Stomach (tissue), 9 donors: ENCODE results near the gene CGB7. TPM values are rescaled to one million over a fixed set of nuclear protein-coding genes. Genes with fewer than 3 reads are reported as not detected.

Experiments
- DNase-seq, 2 donors: peaks; one replicate each; pipeline versions ENCODE4 v3.0.0 to v3.0.0-alpha.2; 2013 to 2019
- H3K27ac ChIP-seq, 5 donors: fragments of 200-600 bp in 4 of 5; sonication (generic) in 4 of 5; one replicate each; pipeline ENCODE4 v1.5.1; 2013 to 2019; ENCODE audit warnings: mild to moderate bottlenecking in 1 of 5, moderate library complexity in 1 of 5
- H3K27me3 ChIP-seq, 3 donors: fragments of 200-600 bp; sonication (generic); one replicate each; pipeline ENCODE4 v1.5.1; 2017 to 2019; ENCODE audit warnings: mixed run types in 1 of 3
- H3K36me3 ChIP-seq, 4 donors: fragments of 200-600 bp; sonication (generic); 1 replicate in 3 of 4; 2 replicates in 1 of 4; pipeline ENCODE4 v1.5.1; 2016 to 2019
- H3K4me1 ChIP-seq, 4 donors: fragments of 200-600 bp; sonication (generic); one replicate each; pipeline ENCODE4 v1.5.1; 2016 to 2019
- H3K4me3 ChIP-seq, 4 donors: fragments of 200-600 bp; sonication (generic) in 3 of 4; one replicate each; pipeline ENCODE4 v1.5.1; 2016 to 2019; ENCODE audit warnings: mild to moderate bottlenecking in 1 of 4
- H3K9me3 ChIP-seq, 4 donors: fragments of 200-600 bp; sonication (generic); one replicate each; pipeline ENCODE4 v1.5.1; 2016 to 2019
- EP300 ChIP-seq: sonication (generic); formaldehyde crosslinking; IDR thresholded peaks from one replicate; pipeline ENCODE4 v1.6.1; 2017; ENCODE audit warnings: antibody characterized with exemption
- POLR2A ChIP-seq, 4 donors: fragments of 450-650 bp; IDR thresholded peaks; one replicate each; pipeline ENCODE4 v1.6.1; 2016; ENCODE audit warnings: antibody characterized with exemption in 4 of 4, control low read depth in 2 of 4, mild to moderate bottlenecking in 1 of 4, moderate library complexity in 1 of 4
- POLR2AphosphoS5 ChIP-seq, 3 donors: sonication (generic); formaldehyde crosslinking; IDR thresholded peaks; one replicate each; pipeline ENCODE4 v1.6.1; 2016; ENCODE audit warnings: antibody characterized with exemption in 3 of 3
- WGBS, 5 donors: extraction: QIAGEN DNeasy Blood & Tissue Kit in 3 of 5; methylation state at CpG; one replicate each; pipeline versions ENCODE4 v1.1.5 to v1.1.7; 2013 to 2018; 5-methylcytosine and 5-hydroxymethylcytosine counted together
- intact Hi-C: fragments of 100-400 bp; cut with DNase I; formaldehyde crosslinking; loops from one replicate; pipeline ENCODE4 v1.15.1; 2023; ENCODE audit warnings: low total_unique reads
- polyA plus RNA-seq, 3 donors: library from polyadenylated mRNA; stranded (reverse); fragments of 200-250 nt; gene quantifications; one replicate each; pipeline ENCODE4 v1.2.3, GENCODE V29; 2013
- total RNA-seq, 5 donors: library from RNA; depleted of rRNA; stranded (reverse); fragments of >200 nt; gene quantifications; one replicate each; pipeline versions ENCODE4 v1.1.0 to v1.2.3, GENCODE V29; 2014 to 2016
- TF ChIP-seq, protein P1 (sequence below), 7 experiments: fragments of 450-650 bp in 4 of 7; fragments of 200-600 bp in 3 of 7; sonication (generic) in 3 of 7; IDR thresholded peaks; one replicate each; pipeline ENCODE4 v1.5.1; 2016 to 2019; ENCODE audit warnings: antibody characterized with exemption in 7 of 7, control low read depth in 2 of 7, mild to moderate bottlenecking in 1 of 7
- donor health status: healthy with polysubstance abuse.
- donor health status: Bipolar disorder and iron deficiency.
- donor health status: healthy.

The CGB7 gene
- total and polyA plus RNA-seq, 8 donors, result 3.8 TPM; not detected in 7

DNA sequence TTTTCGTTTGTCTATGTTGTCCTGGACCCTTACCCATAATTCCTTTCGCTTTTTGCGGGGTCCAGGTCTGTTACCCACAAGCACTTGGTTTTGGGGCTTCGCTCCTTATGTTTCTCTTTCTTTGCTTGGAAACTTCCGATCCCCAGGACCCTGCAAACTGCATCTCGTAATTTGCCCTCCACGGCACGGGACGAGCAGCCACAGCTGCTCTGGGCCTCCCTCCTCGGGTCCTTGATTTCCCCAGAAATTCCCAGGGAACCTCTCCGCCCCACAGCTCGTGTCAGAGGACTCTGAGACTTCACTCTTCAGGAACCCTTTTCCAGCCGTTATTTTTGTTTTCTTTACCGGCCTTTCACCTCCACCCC is 28.3 kb upstream of the CGB7 start:
- H3K27ac ChIP-seq, result peak overlapping the region; percentile 85 to 94 (median 92)
- WGBS, 5 donors, result 0 to 1% (median 0%) methylated on average over 14 of the region's 14 CpGs
- H3K36me3 ChIP-seq, result peaks cover 22 to 40% (median 36%) of the 10 kb centered on the region in 4 donors

DNA sequence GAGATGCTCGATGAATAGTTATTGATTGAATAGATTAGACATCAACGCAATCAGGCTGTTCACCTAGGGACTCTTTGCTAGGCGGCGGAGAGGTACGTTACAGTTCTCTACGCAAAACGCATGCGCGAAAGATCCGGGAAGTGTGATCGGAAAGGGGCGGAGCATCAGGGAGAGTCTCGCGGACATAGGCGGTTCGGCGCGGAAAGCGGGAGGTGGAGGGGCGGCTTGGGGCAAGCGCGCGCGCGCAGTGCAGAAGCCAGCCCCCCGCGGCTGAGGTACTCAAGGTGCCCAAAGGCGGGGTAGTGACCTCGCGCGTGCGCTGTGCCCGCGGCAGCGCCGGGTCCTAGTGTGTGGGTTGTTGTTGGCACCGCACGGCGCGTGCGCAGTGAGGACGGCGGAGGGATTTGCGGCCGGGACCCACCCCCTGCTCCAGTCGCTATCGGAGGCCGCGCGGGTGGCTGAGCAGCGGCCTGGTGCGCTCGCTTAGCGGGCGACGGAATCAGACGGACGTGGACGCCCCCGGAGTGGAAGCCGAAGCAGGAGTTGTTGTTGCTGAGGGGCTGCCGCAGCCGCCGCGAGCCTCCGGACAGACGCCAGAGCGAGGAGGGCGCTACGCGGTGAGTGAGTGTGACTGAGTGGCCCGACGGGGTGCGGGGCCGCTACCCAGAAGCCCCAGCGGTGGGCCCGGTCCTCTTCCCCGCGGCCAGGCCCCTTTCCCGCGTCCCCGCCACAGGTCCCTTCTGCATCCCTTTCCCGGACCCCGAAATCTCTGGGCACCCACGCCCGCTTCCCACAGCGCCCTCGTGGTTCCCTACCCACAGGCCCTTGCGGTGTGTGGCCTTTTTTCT is 27.7 kb upstream of the CGB7 start, which contains the start of gene SNRNP70:
SNRNP70 (plus strand) TSS at position 432 of the 848 bp plus-strand sequence. CDS start 964 bp downstream, outside the sequence.
- peaks cover 24 to 44% (median 40%) of the 10 kb centered on the region in 4 donors for H3K4me1 ChIP-seq
- WGBS, 5 donors, result 0 to 1% (median 0%) methylated on average over 45 to 89 of the region's 89 CpGs
- H3K4me3 ChIP-seq, result peak within 1 kb of the TSS; percentile 83 to 98 (median 89)
- H3K27me3 ChIP-seq, result no peaks in the 10 kb centered on the region
- H3K9me3 ChIP-seq, result no peaks in the 10 kb centered on the region
- peak; percentile 100 for DNase-seq
- H3K36me3 ChIP-seq, result peaks cover 16 to 34% (median 30%) of the 10 kb centered on the region in 4 donors
- H3K27ac ChIP-seq, result peak within 1 kb of the TSS; percentile 85 to 94 (median 92)
- TF ChIP-seq EP300 (no peak), POLR2A (IDR thresholded peaks at IDR 0.05) (peak in 2 of 4 donors; percentile 55 to 60), POLR2AphosphoS5 (IDR thresholded peaks at IDR 0.05) (peak; percentile 59 to 95 (median 86))
- TF ChIP-seq, protein P1, sequence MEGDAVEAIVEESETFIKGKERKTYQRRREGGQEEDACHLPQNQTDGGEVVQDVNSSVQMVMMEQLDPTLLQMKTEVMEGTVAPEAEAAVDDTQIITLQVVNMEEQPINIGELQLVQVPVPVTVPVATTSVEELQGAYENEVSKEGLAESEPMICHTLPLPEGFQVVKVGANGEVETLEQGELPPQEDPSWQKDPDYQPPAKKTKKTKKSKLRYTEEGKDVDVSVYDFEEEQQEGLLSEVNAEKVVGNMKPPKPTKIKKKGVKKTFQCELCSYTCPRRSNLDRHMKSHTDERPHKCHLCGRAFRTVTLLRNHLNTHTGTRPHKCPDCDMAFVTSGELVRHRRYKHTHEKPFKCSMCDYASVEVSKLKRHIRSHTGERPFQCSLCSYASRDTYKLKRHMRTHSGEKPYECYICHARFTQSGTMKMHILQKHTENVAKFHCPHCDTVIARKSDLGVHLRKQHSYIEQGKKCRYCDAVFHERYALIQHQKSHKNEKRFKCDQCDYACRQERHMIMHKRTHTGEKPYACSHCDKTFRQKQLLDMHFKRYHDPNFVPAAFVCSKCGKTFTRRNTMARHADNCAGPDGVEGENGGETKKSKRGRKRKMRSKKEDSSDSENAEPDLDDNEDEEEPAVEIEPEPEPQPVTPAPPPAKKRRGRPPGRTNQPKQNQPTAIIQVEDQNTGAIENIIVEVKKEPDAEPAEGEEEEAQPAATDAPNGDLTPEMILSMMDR (IDR thresholded peaks at IDR 0.05), result no peak
- intact Hi-C loops, result no loop called here

More for the DNA sequence above, 28.3 kb upstream of the CGB7 start:
- Histone ChIP-seq H3K27me3 (no peaks in the 10 kb centered on the region), H3K4me1 (peaks cover 24 to 44% (median 40%) of the 10 kb centered on the region in 4 donors), H3K9me3 (no peaks in the 10 kb centered on the region), H3K4me3 (peak overlapping the region; percentile 83 to 98 (median 89))
- no peak for TF ChIP-seq POLR2A (IDR thresholded peaks at IDR 0.05)
- intact Hi-C loops, result no loop called here
- no peak for DNase-seq

DNA sequence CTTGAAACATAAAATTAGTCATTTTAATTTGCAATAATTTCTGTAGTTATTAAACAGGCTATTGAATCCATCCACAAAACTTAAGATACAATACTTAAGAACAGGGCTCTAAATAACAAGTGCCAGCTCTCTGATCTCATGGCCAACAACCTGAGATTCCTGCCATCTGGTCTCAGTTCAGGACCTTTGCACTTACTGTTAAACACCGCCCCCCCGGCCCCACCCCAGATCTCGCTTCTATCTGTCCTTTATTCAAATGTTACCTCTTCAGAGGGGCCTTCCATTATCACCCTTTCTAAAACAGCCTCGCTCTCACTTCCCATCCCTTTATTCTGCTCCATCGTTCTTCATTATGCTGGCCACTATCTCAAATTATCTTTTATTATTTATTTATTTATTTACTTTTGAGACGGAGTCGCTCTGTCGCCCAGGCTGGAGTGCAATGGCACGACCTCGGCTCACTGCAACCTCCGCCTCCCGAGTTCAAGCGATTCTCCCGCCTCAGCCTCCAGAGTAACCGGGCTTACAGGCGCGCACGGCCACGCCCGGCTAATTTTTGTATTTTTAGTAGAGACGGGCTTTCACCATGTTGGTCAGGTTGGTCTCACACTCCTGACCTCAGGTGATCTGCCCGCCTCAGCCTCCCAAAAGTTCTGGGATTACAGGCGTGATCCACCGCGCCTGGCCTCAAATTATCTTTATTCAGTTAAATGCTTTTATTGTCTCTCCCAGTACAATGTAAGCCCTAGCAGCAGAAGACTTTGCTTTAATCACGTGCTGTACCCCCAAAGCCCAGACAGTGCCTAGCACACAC is 26.9 kb upstream of the CGB7 start:
- TF ChIP-seq POLR2AphosphoS5 (IDR thresholded peaks at IDR 0.05), result no peak
- peak; percentile 31 for TF ChIP-seq EP300
- H3K4me3 ChIP-seq, result peak overlapping the region; percentile 83 to 98 (median 89)
- H3K4me1 ChIP-seq, result peaks cover 24 to 44% (median 40%) of the 10 kb centered on the region in 4 donors
- 37 to 58% (median 41%) methylated on average over 25 to 26 of the region's 26 CpGs for WGBS, 5 donors
- H3K9me3 ChIP-seq, result no peaks in the 10 kb centered on the region
- intact Hi-C loops, result no loop called here
- DNase-seq, result no peak
- H3K36me3 ChIP-seq, result peaks cover 10 to 25% (median 22%) of the 10 kb centered on the region in 4 donors
- peak overlapping the region; percentile 85 to 94 (median 92) for H3K27ac ChIP-seq
- no peaks in the 10 kb centered on the region for H3K27me3 ChIP-seq

DNA sequence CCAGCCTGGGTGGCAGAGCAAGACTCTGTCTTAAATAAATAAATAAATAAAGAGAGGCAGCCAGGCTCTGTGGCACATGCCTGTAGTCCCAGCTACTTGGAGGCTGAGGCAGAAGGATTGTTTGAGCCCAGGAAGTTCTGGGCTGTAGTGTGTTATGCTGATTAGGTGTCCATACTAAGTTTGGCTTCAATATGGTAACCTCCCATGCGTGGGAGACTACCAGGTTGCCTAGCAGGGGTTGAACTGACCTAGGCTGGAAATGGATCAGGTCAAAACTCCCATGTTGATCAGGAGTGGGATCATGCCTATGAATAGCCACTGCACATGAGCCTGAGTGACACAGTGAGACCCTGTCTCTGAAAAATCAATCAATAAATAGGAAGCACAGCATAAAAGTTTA is 23.7 kb upstream of the CGB7 start:
- 77 to 100% (median 86%) methylated on average over 1 of the region's 1 CpG for WGBS, 5 donors
- no peak for TF ChIP-seq POLR2AphosphoS5 (IDR thresholded peaks at IDR 0.05)
- no peak for TF ChIP-seq POLR2A (IDR thresholded peaks at IDR 0.05)
- TF ChIP-seq, protein P1 (IDR thresholded peaks at IDR 0.05), result no peak
- TF ChIP-seq EP300, result no peak
- H3K27me3 ChIP-seq, result no peaks in the 10 kb centered on the region
- H3K27ac ChIP-seq, result no peak overlapping the region
- no peak for DNase-seq
- no peaks in the 10 kb centered on the region for H3K36me3 ChIP-seq
- intact Hi-C loops, result no loop called here
- H3K4me1 ChIP-seq, result peaks cover 4 to 14% (median 11%) of the 10 kb centered on the region in 4 donors
- no peak overlapping the region for H3K4me3 ChIP-seq
- no peaks in the 10 kb centered on the region for H3K9me3 ChIP-seq

DNA sequence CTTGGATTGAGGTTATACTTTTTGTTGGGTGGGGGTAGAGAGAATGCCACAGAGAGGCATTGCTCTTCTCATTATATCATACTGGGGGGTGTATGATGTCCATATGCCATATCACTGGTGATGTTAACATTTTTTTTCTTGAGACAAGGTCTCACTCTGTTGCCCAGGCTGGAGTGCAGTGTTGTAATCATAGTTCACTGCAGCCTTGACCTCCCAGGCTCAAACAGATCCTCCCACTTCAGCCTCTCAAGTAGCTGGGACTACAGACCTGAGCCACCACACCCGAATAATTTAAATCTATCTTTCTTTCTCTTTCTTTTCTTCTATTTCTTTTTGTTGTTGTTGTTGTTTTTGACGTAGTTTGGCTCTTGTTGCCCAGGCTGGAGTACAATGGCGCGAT is 22.8 kb upstream of the CGB7 start:
- Histone ChIP-seq H3K9me3 (no peaks in the 10 kb centered on the region), H3K36me3 (no peaks in the 10 kb centered on the region), H3K4me1 (peaks cover 0 to 9% (median 7%) of the 10 kb centered on the region in 4 donors), H3K4me3 (no peak overlapping the region), H3K27me3 (no peaks in the 10 kb centered on the region), H3K27ac (no peak overlapping the region)
- DNase-seq, result no peak
- 74 to 92% (median 86%) methylated on average over 4 of the region's 4 CpGs for WGBS, 5 donors
- intact Hi-C loops, result no loop called here
- TF ChIP-seq, protein P1 (IDR thresholded peaks at IDR 0.05), result no peak
